Measurements from ENCODE around the gene NDUFB10. TPM values are rescaled to one million over a fixed set of nuclear protein-coding genes. Genes with fewer than 3 reads are reported as not detected.

Gene NDUFB10
- polyA plus RNA-seq, 1 of the 3 experiments (the other 2 are of a cell fraction): 468 TPM

DNA sequence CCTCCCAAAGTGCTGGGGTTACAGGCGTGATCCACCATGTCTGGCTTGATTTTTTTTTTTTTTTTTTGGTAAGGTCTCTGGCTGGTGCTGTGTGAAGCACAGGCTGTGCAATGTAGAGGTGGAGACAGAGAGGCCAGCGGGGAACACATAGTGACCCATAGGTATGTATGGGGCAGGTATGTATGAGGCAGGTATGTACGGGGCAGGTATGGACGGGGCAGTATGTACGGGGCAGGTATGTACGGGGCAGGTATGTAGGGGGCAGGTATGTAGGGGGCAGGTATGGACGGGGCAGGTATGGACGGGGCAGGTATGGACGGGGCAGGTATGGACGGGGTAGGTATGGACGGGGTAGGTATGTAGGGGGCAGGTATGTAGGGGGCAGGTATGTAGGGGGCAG, 9.8 kb upstream of the NDUFB10 start:
- peaks cover 0 to 5% of the 10 kb centered on the region in 2 experiments; a peak in 1 of 4 replicates for H3K4me1 ChIP-seq (ENCODE audit: control insufficient read depth in 1 of 2, insufficient read depth in 2 of 2, low read depth in 1 of 2, low read length in 1 of 2)
- no peak for DNase-seq
- H3K4me2 ChIP-seq: no peak overlapping the region
- no peaks in the 10 kb centered on the region for H4K20me1 ChIP-seq (ENCODE audit: insufficient read depth)
- no peak overlapping the region for H2AFZ ChIP-seq (ENCODE audit: low read depth)
- CTCF ChIA-PET: interaction anchor here (1.1 kb wide), 1 partner anchor 9 kb away, joined by 5 read pairs; no protein-coding TSS in a partner anchor
- POLR2A ChIA-PET: no interaction called here
- H3F3A ChIP-seq (replicated peaks; ENCODE audit: insufficient read depth): no peaks in the 10 kb centered on the region
- no peaks in the 10 kb centered on the region for H3K9me2 ChIP-seq
- H3K36me3 ChIP-seq (replicated peaks in 1 of 2; ENCODE audit: control insufficient read depth in 1 of 2, insufficient read depth in 2 of 2, low read length in 1 of 2): no peaks in the 10 kb centered on the region
- H3K9me3 ChIP-seq: no peaks in the 10 kb centered on the region
- WGBS (ENCODE audit: low lambda C conversion rate): 79% methylated on average over 11 of the region's 11 CpGs
- H3K4me3 ChIP-seq (ENCODE audit: low read depth in 2 of 2, low read length in 1 of 2): no peak overlapping the region
- TF ChIP-seq GABPA (IDR thresholded peaks at IDR 0.05; ENCODE audit: low read depth) (no peak), FOXJ3 (CRISPR knock-in tag; IDR thresholded peaks at IDR 0.05) (no peak), PBX3 (IDR thresholded peaks at IDR 0.05) (no peak), NRF1 (IDR thresholded peaks at IDR 0.05; ENCODE audit: low read depth, low read length) (no peak), CHD2 (IDR thresholded peaks at IDR 0.05; ENCODE audit: low read length, partially characterized antibody) (no peak)
- TF ChIP-seq, protein P1, sequence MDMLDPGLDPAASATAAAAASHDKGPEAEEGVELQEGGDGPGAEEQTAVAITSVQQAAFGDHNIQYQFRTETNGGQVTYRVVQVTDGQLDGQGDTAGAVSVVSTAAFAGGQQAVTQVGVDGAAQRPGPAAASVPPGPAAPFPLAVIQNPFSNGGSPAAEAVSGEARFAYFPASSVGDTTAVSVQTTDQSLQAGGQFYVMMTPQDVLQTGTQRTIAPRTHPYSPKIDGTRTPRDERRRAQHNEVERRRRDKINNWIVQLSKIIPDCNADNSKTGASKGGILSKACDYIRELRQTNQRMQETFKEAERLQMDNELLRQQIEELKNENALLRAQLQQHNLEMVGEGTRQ (IDR thresholded peaks at IDR 0.05; ENCODE audit: borderline replicate concordance, low read depth, low read length): no peak
- TF ChIP-seq, protein P2, sequence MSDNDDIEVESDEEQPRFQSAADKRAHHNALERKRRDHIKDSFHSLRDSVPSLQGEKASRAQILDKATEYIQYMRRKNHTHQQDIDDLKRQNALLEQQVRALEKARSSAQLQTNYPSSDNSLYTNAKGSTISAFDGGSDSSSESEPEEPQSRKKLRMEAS (IDR thresholded peaks at IDR 0.05; ENCODE audit: low read depth): no peak
- H3K27me3 ChIP-seq (ENCODE audit: insufficient read depth): no peaks in the 10 kb centered on the region
- no peak overlapping the region for H3K9ac ChIP-seq
- no peak overlapping the region for H3K27ac ChIP-seq (ENCODE audit: low read depth in 2 of 2, low read length in 1 of 2)
- no peaks in the 10 kb centered on the region for H3K79me2 ChIP-seq (ENCODE audit: insufficient read depth)

DNA sequence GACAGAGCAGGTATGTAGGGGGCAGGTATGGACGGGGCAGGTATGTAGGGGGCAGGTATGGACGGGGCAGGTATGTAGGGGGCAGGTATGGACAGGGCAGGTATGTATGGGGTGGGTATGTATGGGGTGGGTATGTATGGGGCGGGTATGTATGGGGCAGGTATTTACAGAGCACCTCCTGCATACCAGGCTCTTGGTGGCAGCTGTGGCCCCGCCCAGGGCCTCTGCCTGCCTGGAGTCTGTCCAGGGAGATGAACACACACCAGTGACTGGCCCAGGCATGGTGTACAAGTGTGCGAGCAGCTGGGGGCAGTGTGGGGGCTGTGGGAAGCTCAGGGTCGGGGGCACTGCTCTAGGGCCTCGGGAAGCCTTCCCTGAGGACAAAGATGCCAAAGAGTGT, 9.3 kb upstream of the NDUFB10 start:
- Histone ChIP-seq H3K4me2 (no peak overlapping the region), H3K79me2 (ENCODE audit: insufficient read depth) (no peaks in the 10 kb centered on the region), H3F3A (replicated peaks; ENCODE audit: insufficient read depth) (no peaks in the 10 kb centered on the region), H3K4me3 (ENCODE audit: low read depth in 2 of 2, low read length in 1 of 2) (no peak overlapping the region), H3K4me1 (ENCODE audit: control insufficient read depth in 1 of 2, insufficient read depth in 2 of 2, low read depth in 1 of 2, low read length in 1 of 2) (peaks cover 0 to 9% of the 10 kb centered on the region in 2 experiments; a peak in 1 of 4 replicates), H3K9me3 (no peaks in the 10 kb centered on the region), H3K27me3 (ENCODE audit: insufficient read depth) (no peaks in the 10 kb centered on the region), H3K9ac (no peak overlapping the region), H3K9me2 (no peaks in the 10 kb centered on the region), H4K20me1 (ENCODE audit: insufficient read depth) (no peaks in the 10 kb centered on the region), H3K36me3 (replicated peaks in 1 of 2; ENCODE audit: control insufficient read depth in 1 of 2, insufficient read depth in 2 of 2, low read length in 1 of 2) (no peaks in the 10 kb centered on the region), H2AFZ (ENCODE audit: low read depth) (no peak overlapping the region), H3K27ac (ENCODE audit: low read depth in 2 of 2, low read length in 1 of 2) (no peak overlapping the region)
- no peak for DNase-seq
- ChIA-PET POLR2A (no interaction called here), CTCF (interaction anchor here (1.1 to 2.1 kb wide), 3 partner anchors 9 to 21 kb away, joined by 3 to 13 read pairs (median 5); no protein-coding TSS in a partner anchor)
- WGBS (ENCODE audit: low lambda C conversion rate): 54% methylated on average over 7 of the region's 7 CpGs
- TF ChIP-seq TEAD4 (IDR thresholded peaks at IDR 0.05; ENCODE audit: borderline replicate concordance, insufficient read depth) (no peak), RXRA (IDR thresholded peaks at IDR 0.05; ENCODE audit: borderline replicate concordance, low read depth) (no peak), PBX3 (IDR thresholded peaks at IDR 0.05) (no peak), FOXJ3 (CRISPR knock-in tag; IDR thresholded peaks at IDR 0.05) (no peak), FOXM1 (IDR thresholded peaks at IDR 0.05; ENCODE audit: low read depth) (no peak), RCOR1 (IDR thresholded peaks at IDR 0.05; ENCODE audit: low read length) (no peak), SIN3A (IDR thresholded peaks at IDR 0.05; ENCODE audit: borderline replicate concordance, low read depth, low read length) (no peak), CTCF (IDR thresholded peaks at IDR 0.05) (no peak), POLR2AphosphoS5 (IDR thresholded peaks at IDR 0.05; ENCODE audit: low read depth, low read length) (no peak), USF1 (IDR thresholded peaks at IDR 0.05; ENCODE audit: borderline replicate concordance, low read depth) (no peak)
- TF ChIP-seq, protein P1 (IDR thresholded peaks at IDR 0.05; ENCODE audit: borderline replicate concordance, low read depth, low read length): no peak
